ENCODE data around the gene GRIPAP1.
A peak's percentile ranks its signal among the peaks of the same experiment; 100 is the strongest.

Gene GRIPAP1

DNA sequence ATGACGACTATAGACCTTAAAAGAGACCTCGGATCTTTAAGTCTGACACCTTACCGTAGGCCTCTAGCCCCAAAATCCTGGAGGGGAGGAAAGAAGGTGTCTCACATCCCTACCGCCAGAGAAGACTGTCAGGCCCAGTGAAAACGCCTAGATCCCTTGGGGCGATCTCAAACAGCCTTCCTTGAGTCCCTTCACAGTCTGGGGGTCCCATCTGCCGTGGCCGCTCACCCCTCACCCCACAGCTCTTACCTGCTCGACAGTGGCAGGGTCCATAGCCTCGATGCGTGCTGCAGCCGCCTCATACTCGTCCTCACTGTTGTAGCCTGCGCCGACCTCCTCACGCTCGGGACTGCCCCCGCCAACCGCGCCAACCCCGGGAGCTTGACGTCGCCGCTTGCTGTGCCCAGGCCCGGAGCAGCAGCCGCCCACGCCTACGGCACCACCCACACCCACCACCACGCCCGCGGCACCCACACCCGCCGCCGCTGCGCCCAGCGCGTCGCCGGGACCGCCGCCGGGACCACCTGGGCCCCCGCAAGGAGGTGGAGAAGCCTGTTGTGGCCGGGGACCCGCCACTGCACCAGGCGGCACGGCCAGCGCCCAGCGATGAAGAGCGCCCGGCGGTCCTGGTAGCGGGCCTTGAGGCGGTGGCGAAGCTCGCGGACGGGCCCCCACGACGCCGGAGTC, 45.2 kb downstream of the GRIPAP1 start:
- 5% methylated on average over 21 of the region's 61 CpGs for WGBS
- no peak overlapping the region for H2BK15ac ChIP-seq (ENCODE audit: low read depth, poor library complexity, severe bottlenecking)
- H3K4me1 ChIP-seq (ENCODE audit: control insufficient read depth, insufficient read depth, low read depth, low read length): peaks cover 6% of the 10 kb centered on the region
- H3K18ac ChIP-seq (ENCODE audit: low read depth in 1 of 2, low read length in 2 of 2): peak overlapping the region; percentile 70 to 91
- peak overlapping the region; percentile 36 to 91 for H3K14ac ChIP-seq (ENCODE audit: low read length in 2 of 2)
- H3K36me3 ChIP-seq (ENCODE audit: control insufficient read depth in 1 of 2, insufficient read depth in 2 of 2, low read depth in 1 of 2, low read length in 2 of 2): peaks cover 16 to 25% of the 10 kb centered on the region in 2 experiments
- DNase-seq: no peak
- no peak overlapping the region for H2BK120ac ChIP-seq (ENCODE audit: low read depth, low read length)
- H3K4ac ChIP-seq (ENCODE audit: low read depth in 1 of 2, low read length in 2 of 2): peak overlapping the region in 1 of 2 experiments; percentile 88
- no peaks in the 10 kb centered on the region for H3K9me3 ChIP-seq (ENCODE audit: control insufficient read depth, low read length)
- peak overlapping the region; percentile 57 for H2BK5ac ChIP-seq (ENCODE audit: low read depth, low read length, poor library complexity, severe bottlenecking)
- H2BK12ac ChIP-seq (ENCODE audit: low read length in 2 of 2): peak overlapping the region in 1 of 2 experiments; percentile 52
- H2AK5ac ChIP-seq (ENCODE audit: low read length, severe bottlenecking): no peak overlapping the region
- H3K23ac ChIP-seq (ENCODE audit: low read length in 2 of 2): peak overlapping the region in 1 of 2 experiments; percentile 80
- no peak overlapping the region for H3K27ac ChIP-seq (ENCODE audit: low read length, poor library complexity, severe bottlenecking)
- peak overlapping the region; percentile 83 for H3K4me2 ChIP-seq (ENCODE audit: low read length, poor library complexity, severe bottlenecking)
- H3K79me1 ChIP-seq (replicated peaks; ENCODE audit: low read length, poor library complexity, severe bottlenecking): no peaks in the 10 kb centered on the region
- H4K8ac ChIP-seq (ENCODE audit: low read length): peak overlapping the region; percentile 28
- no peak overlapping the region for H2AFZ ChIP-seq (ENCODE audit: low read depth, low read length)
- H3K4me3 ChIP-seq (ENCODE audit: insufficient read depth in 1 of 2, low read depth in 1 of 2, low read length in 2 of 2): peak overlapping the region; percentile 78 to 87
- H4K91ac ChIP-seq (ENCODE audit: low read length): peak overlapping the region; percentile 50
- peak overlapping the region; percentile 97 for H3K9ac ChIP-seq (ENCODE audit: low read length)
- H3K27me3 ChIP-seq (ENCODE audit: control insufficient read depth in 1 of 2, insufficient read depth in 1 of 2, low read length in 2 of 2): peaks cover 0 to 3% of the 10 kb centered on the region in 2 experiments

DNA sequence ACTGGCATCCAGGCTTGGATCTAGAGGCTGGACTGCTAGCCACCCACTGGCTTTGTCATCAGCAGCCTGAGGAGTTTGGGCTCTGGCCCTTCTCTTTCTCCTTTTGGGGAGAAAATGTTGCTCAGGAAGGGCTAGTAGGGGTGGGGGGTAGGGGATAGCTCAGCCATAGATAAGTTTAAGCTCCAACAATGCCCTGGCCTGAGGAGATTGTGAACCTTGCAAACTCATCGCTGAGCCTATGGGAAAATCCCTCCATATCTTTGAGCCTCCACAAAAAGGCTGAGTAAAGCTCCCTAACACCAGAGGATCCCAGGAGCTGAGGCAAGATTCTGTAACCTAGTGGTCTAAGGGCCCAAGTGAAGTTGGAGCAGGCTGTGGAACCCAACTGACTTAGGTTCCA, 53.5 kb downstream of the GRIPAP1 start:
- Histone ChIP-seq H3K9me3 (ENCODE audit: control insufficient read depth, low read length) (no peaks in the 10 kb centered on the region), H3K4me3 (ENCODE audit: insufficient read depth in 1 of 2, low read depth in 1 of 2, low read length in 2 of 2) (no peak overlapping the region), H3K23ac (ENCODE audit: low read length in 2 of 2) (no peak overlapping the region), H3K27ac (ENCODE audit: low read length, poor library complexity, severe bottlenecking) (no peak overlapping the region), H2AFZ (ENCODE audit: low read depth, low read length) (no peak overlapping the region), H3K9ac (ENCODE audit: low read length) (no peak overlapping the region), H2BK12ac (ENCODE audit: low read length in 2 of 2) (no peak overlapping the region), H3K27me3 (ENCODE audit: control insufficient read depth in 1 of 2, insufficient read depth in 1 of 2, low read length in 2 of 2) (peaks cover 0 to 10% of the 10 kb centered on the region in 2 experiments), H2AK5ac (ENCODE audit: low read length, severe bottlenecking) (no peak overlapping the region), H2BK15ac (ENCODE audit: low read depth, poor library complexity, severe bottlenecking) (no peak overlapping the region), H4K8ac (ENCODE audit: low read length) (no peak overlapping the region), H3K36me3 (ENCODE audit: control insufficient read depth in 1 of 2, insufficient read depth in 2 of 2, low read depth in 1 of 2, low read length in 2 of 2) (peaks cover 11 to 17% of the 10 kb centered on the region in 2 experiments), H3K18ac (ENCODE audit: low read depth in 1 of 2, low read length in 2 of 2) (no peak overlapping the region), H3K4me2 (ENCODE audit: low read length, poor library complexity, severe bottlenecking) (no peak overlapping the region), H3K14ac (ENCODE audit: low read length in 2 of 2) (no peak overlapping the region), H2BK120ac (ENCODE audit: low read depth, low read length) (no peak overlapping the region), H3K4me1 (ENCODE audit: control insufficient read depth, insufficient read depth, low read depth, low read length) (no peaks in the 10 kb centered on the region), H3K4ac (ENCODE audit: low read depth in 1 of 2, low read length in 2 of 2) (no peak overlapping the region), H2BK5ac (ENCODE audit: low read depth, low read length, poor library complexity, severe bottlenecking) (no peak overlapping the region), H4K91ac (ENCODE audit: low read length) (no peak overlapping the region), H3K79me1 (replicated peaks; ENCODE audit: low read length, poor library complexity, severe bottlenecking) (peaks cover 2% of the 10 kb centered on the region)
- WGBS: 100% methylated on average over 1 of the region's 1 CpG
- no peak for DNase-seq

DNA sequence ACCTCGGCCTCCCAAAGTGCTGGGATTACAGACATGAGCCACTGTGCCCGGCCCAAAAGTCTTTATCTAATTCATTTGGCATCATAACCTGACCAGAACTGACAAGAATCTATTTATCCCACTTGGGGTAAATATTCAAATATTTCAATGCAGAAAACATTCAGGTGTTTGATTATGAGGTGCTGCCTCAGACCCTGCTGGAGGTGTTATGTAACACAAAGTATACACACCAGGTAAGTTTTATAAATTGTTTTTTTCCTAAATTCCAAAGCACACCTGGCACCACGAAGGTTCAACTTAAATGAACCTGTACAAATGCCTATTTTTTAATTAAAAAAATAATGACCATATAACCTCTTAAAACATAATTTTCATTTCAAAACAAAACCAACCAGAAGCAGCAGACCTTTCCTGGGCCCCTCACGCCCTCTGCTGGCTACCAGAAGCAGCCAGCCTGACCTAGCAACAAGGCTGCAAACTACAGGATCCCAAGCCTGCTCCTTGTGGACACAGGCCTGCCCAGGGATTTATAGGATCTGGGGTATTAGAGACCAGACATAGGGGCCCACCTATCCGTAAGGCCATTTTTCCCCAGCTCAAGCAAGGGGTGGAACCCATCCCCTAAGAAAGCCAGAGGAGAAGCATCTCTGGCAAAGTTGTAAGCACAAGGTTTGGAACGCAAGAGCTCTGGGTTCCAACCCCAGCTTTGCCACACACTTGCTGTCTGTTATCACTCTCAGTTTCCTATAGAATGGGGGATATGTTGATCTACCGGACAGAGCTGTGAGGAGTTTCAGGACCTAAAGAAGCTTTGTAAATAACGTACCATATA, 56.3 kb downstream of the GRIPAP1 start:
- Histone ChIP-seq H2AK5ac (ENCODE audit: low read length, severe bottlenecking) (no peak overlapping the region), H2BK15ac (ENCODE audit: low read depth, poor library complexity, severe bottlenecking) (no peak overlapping the region), H3K9me3 (ENCODE audit: control insufficient read depth, low read length) (no peaks in the 10 kb centered on the region), H2BK5ac (ENCODE audit: low read depth, low read length, poor library complexity, severe bottlenecking) (no peak overlapping the region), H2BK120ac (ENCODE audit: low read depth, low read length) (no peak overlapping the region), H3K27me3 (ENCODE audit: control insufficient read depth in 1 of 2, insufficient read depth in 1 of 2, low read length in 2 of 2) (peaks cover 0 to 15% of the 10 kb centered on the region in 2 experiments), H3K4me1 (ENCODE audit: control insufficient read depth, insufficient read depth, low read depth, low read length) (peaks cover 1% of the 10 kb centered on the region), H3K27ac (ENCODE audit: low read length, poor library complexity, severe bottlenecking) (no peak overlapping the region), H3K4me2 (ENCODE audit: low read length, poor library complexity, severe bottlenecking) (no peak overlapping the region), H3K9ac (ENCODE audit: low read length) (no peak overlapping the region), H3K36me3 (ENCODE audit: control insufficient read depth in 1 of 2, insufficient read depth in 2 of 2, low read depth in 1 of 2, low read length in 2 of 2) (peaks cover 21% of the 10 kb centered on the region in 2 experiments), H2BK12ac (ENCODE audit: low read length in 2 of 2) (no peak overlapping the region), H3K18ac (ENCODE audit: low read depth in 1 of 2, low read length in 2 of 2) (no peak overlapping the region), H4K8ac (ENCODE audit: low read length) (no peak overlapping the region), H3K23ac (ENCODE audit: low read length in 2 of 2) (no peak overlapping the region), H2AFZ (ENCODE audit: low read depth, low read length) (no peak overlapping the region), H3K4ac (ENCODE audit: low read depth in 1 of 2, low read length in 2 of 2) (no peak overlapping the region), H3K79me1 (replicated peaks; ENCODE audit: low read length, poor library complexity, severe bottlenecking) (peaks cover 8% of the 10 kb centered on the region), H4K91ac (ENCODE audit: low read length) (no peak overlapping the region), H3K4me3 (ENCODE audit: insufficient read depth in 1 of 2, low read depth in 1 of 2, low read length in 2 of 2) (no peak overlapping the region), H3K14ac (ENCODE audit: low read length in 2 of 2) (no peak overlapping the region)
- WGBS: 80% methylated on average over 3 of the region's 8 CpGs
- peak; percentile 61 for DNase-seq

DNA sequence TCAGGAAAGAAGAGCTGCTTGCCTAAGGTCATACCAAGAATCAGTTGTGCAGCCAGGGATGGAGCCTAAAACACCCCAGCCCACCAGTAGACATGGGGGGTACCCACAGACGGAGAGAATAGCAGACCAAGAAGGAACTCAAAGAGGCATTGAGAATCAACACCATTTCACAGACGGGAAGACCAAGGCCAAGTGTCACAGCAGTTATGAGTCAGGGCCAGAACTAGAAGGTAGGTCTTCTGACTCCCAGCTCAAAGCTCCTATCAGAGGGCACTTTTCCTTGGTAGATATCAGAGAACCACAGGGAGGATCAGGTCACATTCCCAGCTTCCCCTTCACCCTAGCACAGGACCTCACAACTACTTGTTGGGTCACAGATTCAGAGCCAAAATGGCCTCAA, 59.2 kb downstream of the GRIPAP1 start:
- no peaks in the 10 kb centered on the region for H3K9me3 ChIP-seq (ENCODE audit: control insufficient read depth, low read length)
- no peak overlapping the region for H3K4me3 ChIP-seq (ENCODE audit: insufficient read depth in 1 of 2, low read depth in 1 of 2, low read length in 2 of 2)
- no peak overlapping the region for H3K9ac ChIP-seq (ENCODE audit: low read length)
- no peak for DNase-seq
- no peak overlapping the region for H3K4ac ChIP-seq (ENCODE audit: low read depth in 1 of 2, low read length in 2 of 2)
- peaks cover 0 to 16% of the 10 kb centered on the region in 2 experiments for H3K27me3 ChIP-seq (ENCODE audit: control insufficient read depth in 1 of 2, insufficient read depth in 1 of 2, low read length in 2 of 2)
- no peak overlapping the region for H2BK15ac ChIP-seq (ENCODE audit: low read depth, poor library complexity, severe bottlenecking)
- H3K18ac ChIP-seq (ENCODE audit: low read depth in 1 of 2, low read length in 2 of 2): no peak overlapping the region
- no peak overlapping the region for H2AK5ac ChIP-seq (ENCODE audit: low read length, severe bottlenecking)
- H2BK120ac ChIP-seq (ENCODE audit: low read depth, low read length): no peak overlapping the region
- H2BK12ac ChIP-seq (ENCODE audit: low read length in 2 of 2): no peak overlapping the region
- H3K4me1 ChIP-seq (ENCODE audit: control insufficient read depth, insufficient read depth, low read depth, low read length): peaks cover 14% of the 10 kb centered on the region
- H4K8ac ChIP-seq (ENCODE audit: low read length): no peak overlapping the region
- peaks cover 31 to 38% of the 10 kb centered on the region in 2 experiments for H3K36me3 ChIP-seq (ENCODE audit: control insufficient read depth in 1 of 2, insufficient read depth in 2 of 2, low read depth in 1 of 2, low read length in 2 of 2)
- no peak overlapping the region for H3K27ac ChIP-seq (ENCODE audit: low read length, poor library complexity, severe bottlenecking)
- H2BK5ac ChIP-seq (ENCODE audit: low read depth, low read length, poor library complexity, severe bottlenecking): no peak overlapping the region
- WGBS: 100% methylated on average over 2 of the region's 2 CpGs
- H4K91ac ChIP-seq (ENCODE audit: low read length): no peak overlapping the region
- no peak overlapping the region for H3K23ac ChIP-seq (ENCODE audit: low read length in 2 of 2)
- H3K14ac ChIP-seq (ENCODE audit: low read length in 2 of 2): no peak overlapping the region
- no peak overlapping the region for H2AFZ ChIP-seq (ENCODE audit: low read depth, low read length)
- peaks cover 9% of the 10 kb centered on the region for H3K79me1 ChIP-seq (replicated peaks; ENCODE audit: low read length, poor library complexity, severe bottlenecking)
- H3K4me2 ChIP-seq (ENCODE audit: low read length, poor library complexity, severe bottlenecking): no peak overlapping the region
